Right atrium auricular region (tissue), 2 donors: ENCODE measurements around the gene HSPA4. TPM values are rescaled to one million over a fixed set of nuclear protein-coding genes. Genes with fewer than 3 reads are reported as not detected.

Experiments
- DNase-seq: peaks from one replicate; pipeline ENCODE4 v3.0.0-alpha.2; 2019; ENCODE audit warnings: low spot score
- H3K27ac ChIP-seq, 2 donors: fragments of 200-600 bp; sonication (generic); 1 replicate in 1 of 2; 2 replicates in 1 of 2; pipeline ENCODE4 v1.5.1; 2016 to 2019
- H3K27me3 ChIP-seq, 2 donors: fragments of 200-600 bp; sonication (generic); one replicate each; pipeline versions ENCODE4 v1.5.1 to v1.6.0; 2017 to 2019
- H3K36me3 ChIP-seq: fragments of 200-600 bp; sonication (generic); one replicate; pipeline ENCODE4 v1.5.1; 2016
- H3K4me1 ChIP-seq, 2 donors: fragments of 200-600 bp; sonication (generic); one replicate each; pipeline versions ENCODE4 v1.5.1 to v1.6.0; 2017 to 2019
- H3K4me3 ChIP-seq, 2 donors: fragments of 200-600 bp; sonication (generic); 1 replicate in 1 of 2; 2 replicates in 1 of 2; pipeline ENCODE4 v1.5.1; 2017 to 2019; ENCODE audit warnings: mild to moderate bottlenecking in 1 of 2, moderate library complexity in 1 of 2
- H3K9me3 ChIP-seq, 2 donors: fragments of 200-600 bp; sonication (generic); one replicate each; pipeline ENCODE4 v1.5.1; 2019
- total RNA-seq, 2 donors: library from RNA; depleted of rRNA; stranded (reverse); fragments of >200 nt; gene quantifications; one replicate each; pipeline ENCODE4 v1.1.0, GENCODE V29; 2016
- TF ChIP-seq, protein P1 (sequence below), 2 donors: fragments of 200-600 bp; sonication (generic); IDR thresholded peaks; one replicate each; pipeline ENCODE4 v1.5.1; 2019; ENCODE audit warnings: antibody characterized with exemption in 2 of 2

Gene HSPA4
- total RNA-seq, 2 donors from 2014 or later = 50.4 to 56.3 TPM

DNA sequence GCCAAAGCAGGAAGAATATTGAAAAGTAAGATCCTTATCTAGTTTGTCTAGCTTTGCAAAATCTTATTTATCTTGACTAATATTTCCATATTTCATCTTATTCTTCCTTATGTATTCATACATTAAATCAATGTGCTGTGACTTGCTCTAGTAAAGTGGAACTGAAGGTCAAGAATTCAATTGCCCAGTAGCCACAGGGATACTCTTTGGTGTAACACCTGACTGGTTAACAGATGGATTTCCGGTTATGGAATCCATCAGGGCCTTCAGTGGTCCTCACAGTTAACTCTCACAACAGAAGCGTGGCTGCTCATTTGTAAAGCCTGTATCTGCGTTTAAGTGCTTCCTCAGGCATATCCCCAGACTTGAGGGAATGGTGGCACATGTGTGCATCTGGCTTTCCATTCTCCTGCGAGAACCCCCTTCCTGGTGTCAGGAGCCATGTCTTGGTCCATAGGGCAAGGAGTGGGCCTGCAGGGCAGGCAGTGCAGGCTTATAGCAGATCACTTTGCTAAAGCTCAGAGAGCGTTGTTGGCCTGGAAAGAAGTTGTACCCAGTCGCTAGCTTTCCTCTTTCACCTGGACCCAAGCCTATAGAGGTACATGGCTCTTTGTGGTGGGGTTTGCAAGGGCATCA is 99.2 kb downstream of the HSPA4 start:
- Histone ChIP-seq H3K27me3 (no peaks in the 10 kb centered on the region), H3K36me3 (no peaks in the 10 kb centered on the region), H3K9me3 (no peaks in the 10 kb centered on the region), H3K27ac (no peak overlapping the region), H3K4me3 (no peak overlapping the region), H3K4me1 (no peaks in the 10 kb centered on the region)
- TF ChIP-seq, protein P1, sequence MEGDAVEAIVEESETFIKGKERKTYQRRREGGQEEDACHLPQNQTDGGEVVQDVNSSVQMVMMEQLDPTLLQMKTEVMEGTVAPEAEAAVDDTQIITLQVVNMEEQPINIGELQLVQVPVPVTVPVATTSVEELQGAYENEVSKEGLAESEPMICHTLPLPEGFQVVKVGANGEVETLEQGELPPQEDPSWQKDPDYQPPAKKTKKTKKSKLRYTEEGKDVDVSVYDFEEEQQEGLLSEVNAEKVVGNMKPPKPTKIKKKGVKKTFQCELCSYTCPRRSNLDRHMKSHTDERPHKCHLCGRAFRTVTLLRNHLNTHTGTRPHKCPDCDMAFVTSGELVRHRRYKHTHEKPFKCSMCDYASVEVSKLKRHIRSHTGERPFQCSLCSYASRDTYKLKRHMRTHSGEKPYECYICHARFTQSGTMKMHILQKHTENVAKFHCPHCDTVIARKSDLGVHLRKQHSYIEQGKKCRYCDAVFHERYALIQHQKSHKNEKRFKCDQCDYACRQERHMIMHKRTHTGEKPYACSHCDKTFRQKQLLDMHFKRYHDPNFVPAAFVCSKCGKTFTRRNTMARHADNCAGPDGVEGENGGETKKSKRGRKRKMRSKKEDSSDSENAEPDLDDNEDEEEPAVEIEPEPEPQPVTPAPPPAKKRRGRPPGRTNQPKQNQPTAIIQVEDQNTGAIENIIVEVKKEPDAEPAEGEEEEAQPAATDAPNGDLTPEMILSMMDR (IDR thresholded peaks at IDR 0.05) = no peak
- no peak for DNase-seq

DNA sequence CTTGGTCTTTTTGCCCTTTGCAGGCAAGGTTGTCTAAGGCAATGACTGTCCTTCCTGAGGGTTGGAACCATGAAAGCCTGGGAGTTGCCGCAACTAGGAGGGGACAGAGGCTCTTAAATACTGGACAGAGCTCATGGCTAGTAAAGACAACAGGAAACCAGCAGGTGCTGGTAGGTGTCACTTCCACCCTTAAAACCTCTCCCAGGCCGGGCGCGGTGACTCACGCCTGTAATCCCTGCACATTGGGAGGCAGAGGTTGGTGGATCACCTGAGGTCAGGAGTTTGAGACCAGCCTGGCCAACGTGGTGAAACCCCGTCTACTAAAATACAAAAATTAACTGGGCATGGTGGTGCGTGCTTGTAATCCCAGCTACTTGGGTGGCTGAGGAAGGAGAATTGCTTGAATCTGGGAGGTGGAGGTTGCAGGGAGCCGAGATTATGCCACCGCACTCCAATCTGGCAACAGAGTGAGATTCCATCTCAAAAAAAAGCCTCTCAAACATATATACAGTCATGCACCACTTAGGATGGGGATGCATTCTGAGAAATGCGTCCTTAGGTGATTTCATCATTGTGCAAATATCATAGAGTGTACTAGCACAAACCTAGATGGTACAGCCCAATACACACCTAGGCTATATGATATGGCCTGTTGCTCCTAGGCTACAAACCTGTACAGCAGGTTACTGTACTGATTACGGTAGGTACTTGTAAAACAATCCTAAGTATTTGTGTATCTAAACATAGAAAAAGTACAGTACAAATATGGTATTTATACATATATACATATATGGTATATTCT is 102.7 kb downstream of the HSPA4 start:
- no peaks in the 10 kb centered on the region for H3K36me3 ChIP-seq
- no peaks in the 10 kb centered on the region for H3K27me3 ChIP-seq
- TF ChIP-seq, protein P1 (IDR thresholded peaks at IDR 0.05) = no peak
- no peak for DNase-seq
- no peak overlapping the region for H3K4me3 ChIP-seq
- H3K4me1 ChIP-seq = no peaks in the 10 kb centered on the region
- H3K27ac ChIP-seq = no peak overlapping the region
- no peaks in the 10 kb centered on the region for H3K9me3 ChIP-seq

DNA sequence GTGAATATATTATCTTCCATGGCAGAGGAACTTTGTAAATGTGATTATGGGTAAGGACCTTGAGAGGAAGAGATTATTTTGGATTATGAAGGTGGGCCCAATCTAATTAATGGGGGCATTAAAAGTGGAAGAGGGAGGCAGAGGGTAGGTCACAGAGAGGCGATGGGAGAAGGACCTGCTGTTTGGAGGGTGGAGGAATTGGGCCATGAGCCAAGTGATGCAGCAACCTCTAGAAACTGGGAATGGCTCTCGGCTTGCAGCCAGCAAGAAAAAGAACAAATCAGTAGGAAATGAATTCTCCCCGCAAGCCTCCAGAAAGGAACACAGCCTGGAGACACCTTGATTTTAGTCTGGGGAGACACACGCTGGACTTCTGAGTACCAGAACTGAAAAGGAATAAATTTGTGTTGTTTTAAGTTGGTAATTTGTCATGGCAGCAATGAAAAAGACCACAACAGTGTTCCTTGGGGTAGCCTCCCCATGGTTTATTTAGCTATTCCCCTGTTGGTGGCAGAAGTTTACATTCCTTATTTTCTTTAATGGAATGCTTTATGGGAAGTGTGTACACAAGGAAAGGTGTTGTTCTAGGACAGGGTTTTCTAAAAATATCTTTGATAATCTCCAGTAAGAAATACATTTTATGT is 103.6 kb downstream of the HSPA4 start:
- DNase-seq = no peak
- TF ChIP-seq, protein P1 (IDR thresholded peaks at IDR 0.05) = no peak
- Histone ChIP-seq H3K9me3 (no peaks in the 10 kb centered on the region), H3K4me3 (no peak overlapping the region), H3K4me1 (no peaks in the 10 kb centered on the region), H3K27ac (no peak overlapping the region), H3K27me3 (no peaks in the 10 kb centered on the region), H3K36me3 (no peaks in the 10 kb centered on the region)

Other genes with a start within 250 kb of the HSPA4 start
- not detected for gene SOWAHA, start 238.7 kb upstream of the HSPA4 start, total RNA-seq
- gene SHROOM1, start 221.4 kb upstream of the HSPA4 start, total RNA-seq = 1 to 10 TPM; 3.2 to 4.2 TPM
- gene GDF9, start 185.5 kb upstream of the HSPA4 start, total RNA-seq = under 1 TPM; 0.20 to 0.22 TPM
- gene UQCRQ, start 185.4 kb upstream of the HSPA4 start, total RNA-seq = 100 to 1,000 TPM; 276 to 335 TPM
- 1 to 10 TPM in 1 of 2 donors, not detected in 1; 1.1 TPM for gene LEAP2, start 178.3 kb upstream of the HSPA4 start, total RNA-seq
- 10 to 100 TPM; 36.8 to 47.3 TPM for gene AFF4, start 88.4 kb upstream of the HSPA4 start, total RNA-seq
- gene ZCCHC10, start 25.5 kb upstream of the HSPA4 start, total RNA-seq = 10 to 100 TPM; 18.4 to 18.8 TPM